GM19023 (cell line): ENCODE results near the gene AGT.
"Not testable (repeated sequence)": the region's sequence is repeated elsewhere in the genome, so short reads cannot be mapped to it uniquely, and the experiment has no call there.

Experiments used
- ATAC-seq: cut with Tn5 transposase; IDR thresholded peaks from one replicate; pipeline ENCODE4 v1.9.1; 2021; ENCODE audit warnings: mild to moderate bottlenecking, moderate library complexity; ENCODE audit not compliant: unreplicated experiment

The AGT gene

GRCh38 chr1:230694464-230694863 lies 19.5 kb downstream of the AGT start:
- ATAC-seq: no peak

GRCh38 chr1:230693777-230694176 lies 20.1 kb downstream of the AGT start:
- ATAC-seq: no peak

GRCh38 chr1:230693221-230693620 lies 20.7 kb downstream of the AGT start:
- ATAC-seq: no peak

GRCh38 chr1:230691615-230692014 lies 22.3 kb downstream of the AGT start:
- no peak for ATAC-seq

GRCh38 chr1:230690101-230690500 lies 23.8 kb downstream of the AGT start:
- no peak for ATAC-seq

GRCh38 chr1:230686747-230687146 lies 27.2 kb downstream of the AGT start:
- ATAC-seq: no peak

- ATAC-seq: no peak
Measured at GRCh38 chr1:230684998-230685397, 28.9 kb downstream of the AGT start.

GRCh38 chr1:230684146-230684545 lies 29.8 kb downstream of the AGT start:
- ATAC-seq: no peak

GRCh38 chr1:230682882-230683610 lies 30.9 kb downstream of the AGT start:
- no peak for ATAC-seq

- no peak for ATAC-seq
Measured at GRCh38 chr1:230682274-230682673, 31.6 kb downstream of the AGT start.

- no peak for ATAC-seq
Measured at GRCh38 chr1:230681599-230681998, 32.3 kb downstream of the AGT start.

- ATAC-seq: no peak
Measured at GRCh38 chr1:230680300-230681025, 33.5 kb downstream of the AGT start.

- ATAC-seq: no peak
Measured at GRCh38 chr1:230679825-230680224, 34.1 kb downstream of the AGT start.

GRCh38 chr1:230679192-230679591 lies 34.7 kb downstream of the AGT start:
- ATAC-seq: no peak

- ATAC-seq: no peak
Measured at GRCh38 chr1:230677200-230677599, 36.7 kb downstream of the AGT start.

- ATAC-seq: no peak
Measured at GRCh38 chr1:230674581-230674980, 39.3 kb downstream of the AGT start.

GRCh38 chr1:230669543-230669942 lies 44.4 kb downstream of the AGT start:
- no peak for ATAC-seq

- ATAC-seq: no peak
Measured at GRCh38 chr1:230668227-230668626, 45.7 kb downstream of the AGT start.

- no peak for ATAC-seq
Measured at GRCh38 chr1:230661976-230662375, 51.9 kb downstream of the AGT start.

GRCh38 chr1:230658691-230659090 lies 55.2 kb downstream of the AGT start:
- no peak for ATAC-seq

GRCh38 chr1:230658103-230658502 lies 55.8 kb downstream of the AGT start:
- not testable (repeated sequence) for ATAC-seq

- not testable (repeated sequence) for ATAC-seq
Measured at GRCh38 chr1:230656719-230657118, 57.2 kb downstream of the AGT start.
